Measurements from ENCODE around the gene DCP1B.
A peak's percentile ranks its signal among the peaks of the same experiment; 100 is the strongest.

DCP1B gene

DNA sequence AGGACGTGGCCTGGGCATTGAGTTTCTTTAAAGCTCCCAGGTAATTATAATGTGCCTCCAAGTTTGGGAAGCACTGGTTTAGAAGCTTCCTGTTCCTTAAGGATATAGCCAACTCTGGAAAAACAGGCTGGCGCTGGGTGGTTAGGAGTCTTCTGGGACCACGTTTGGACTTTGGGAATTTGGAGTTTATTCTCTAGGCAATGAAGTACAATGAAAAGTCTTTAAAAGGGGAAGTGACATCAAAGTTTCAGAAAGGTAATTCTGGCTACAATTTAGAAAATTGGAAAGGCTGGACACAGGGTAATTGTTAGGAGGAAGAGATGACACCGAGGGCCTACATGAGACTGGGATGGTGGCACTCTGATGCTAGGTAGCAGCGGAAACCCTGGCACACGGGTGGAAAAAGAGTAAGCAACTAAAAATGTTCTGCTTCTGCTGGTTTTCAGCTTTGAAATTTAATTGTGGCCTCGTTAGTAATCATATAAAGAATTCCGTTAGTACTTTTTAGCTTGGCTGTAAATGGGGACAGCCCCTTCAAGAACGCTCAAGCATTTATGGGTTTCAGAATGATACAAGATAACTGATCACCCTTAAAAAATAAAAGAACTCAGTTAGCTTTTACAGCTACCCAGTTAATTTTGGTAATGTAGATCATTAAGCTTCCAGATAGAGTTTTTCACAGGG, 12.7 kb upstream of the DCP1B start:
- no peaks in the 10 kb centered on the region for H3K36me3 ChIP-seq (ENCODE audit: control insufficient read depth, insufficient read depth, low read length)
- H2BK120ac ChIP-seq (ENCODE audit: low read depth, low read length), result no peak overlapping the region
- no peak overlapping the region for H2BK15ac ChIP-seq (replicated peaks; ENCODE audit: low read depth)
- DNase-seq, result no peak
- H3K4me1 ChIP-seq (ENCODE audit: control insufficient read depth, low read depth, low read length), result no peaks in the 10 kb centered on the region
- no peak overlapping the region for H3K18ac ChIP-seq (ENCODE audit: low read length)
- H3K23ac ChIP-seq (ENCODE audit: low read length), result no peak overlapping the region
- no peak overlapping the region for H3K9ac ChIP-seq (ENCODE audit: low read length)
- no peak overlapping the region for H4K5ac ChIP-seq (ENCODE audit: low read length)
- peak overlapping the region; percentile 16 for H3K4ac ChIP-seq (ENCODE audit: low read depth, low read length)
- H2AK5ac ChIP-seq (ENCODE audit: low read length), result no peak overlapping the region
- no peak overlapping the region for H4K8ac ChIP-seq (ENCODE audit: low read depth, low read length)
- no peak overlapping the region for H2BK5ac ChIP-seq (ENCODE audit: low read length)
- no peak overlapping the region for H3K4me3 ChIP-seq (ENCODE audit: low read length)
- no peak overlapping the region for H3K56ac ChIP-seq (ENCODE audit: low read length)
- H3K79me2 ChIP-seq (ENCODE audit: control insufficient read depth, insufficient read depth, low read length), result no peaks in the 10 kb centered on the region
- H3K4me2 ChIP-seq (ENCODE audit: low read length), result no peak overlapping the region
- WGBS (ENCODE audit: extremely low coverage, insufficient coverage, low lambda C conversion rate), result no CpG with 5 or more reads among the region's 9 CpGs
- no peaks in the 10 kb centered on the region for H3K27me3 ChIP-seq (ENCODE audit: insufficient read depth, low read length, poor library complexity)
- H3K79me1 ChIP-seq (ENCODE audit: low read length), result no peaks in the 10 kb centered on the region
- H3K27ac ChIP-seq (ENCODE audit: low read depth, low read length), result no peak overlapping the region

DNA sequence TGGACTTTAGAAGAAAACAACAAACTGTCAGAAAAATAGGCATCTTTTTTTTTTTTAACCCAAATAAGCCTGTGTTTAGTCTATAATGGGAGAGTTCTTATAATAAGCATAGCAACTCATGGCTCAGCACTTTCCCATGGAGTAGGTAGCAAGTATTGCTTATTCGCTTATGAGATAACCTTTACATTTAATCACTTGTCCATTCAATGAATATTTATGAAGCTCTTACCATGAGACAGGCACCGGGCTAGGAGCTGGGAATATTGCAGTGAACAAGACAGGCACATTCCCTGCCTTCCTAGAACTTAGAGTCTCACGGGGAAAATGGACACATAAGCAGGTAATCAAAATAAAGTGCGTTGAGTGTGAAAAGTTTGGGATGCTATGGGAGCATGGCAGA, 10.0 kb upstream of the DCP1B start:
- DNase-seq, result no peak
- Histone ChIP-seq H2BK15ac (replicated peaks; ENCODE audit: low read depth) (no peak overlapping the region), H3K9ac (ENCODE audit: low read length) (no peak overlapping the region), H3K27ac (ENCODE audit: low read depth, low read length) (no peak overlapping the region), H3K56ac (ENCODE audit: low read length) (no peak overlapping the region), H3K23ac (ENCODE audit: low read length) (no peak overlapping the region), H3K4me1 (ENCODE audit: control insufficient read depth, low read depth, low read length) (no peaks in the 10 kb centered on the region), H2AK5ac (ENCODE audit: low read length) (no peak overlapping the region), H3K36me3 (ENCODE audit: control insufficient read depth, insufficient read depth, low read length) (no peaks in the 10 kb centered on the region), H4K8ac (ENCODE audit: low read depth, low read length) (no peak overlapping the region), H2BK5ac (ENCODE audit: low read length) (no peak overlapping the region), H3K79me1 (ENCODE audit: low read length) (no peaks in the 10 kb centered on the region), H3K18ac (ENCODE audit: low read length) (no peak overlapping the region), H3K4me3 (ENCODE audit: low read length) (no peak overlapping the region), H2BK120ac (ENCODE audit: low read depth, low read length) (no peak overlapping the region), H4K5ac (ENCODE audit: low read length) (no peak overlapping the region), H3K27me3 (ENCODE audit: insufficient read depth, low read length, poor library complexity) (no peaks in the 10 kb centered on the region), H3K4ac (ENCODE audit: low read depth, low read length) (no peak overlapping the region), H3K79me2 (ENCODE audit: control insufficient read depth, insufficient read depth, low read length) (no peaks in the 10 kb centered on the region), H3K4me2 (ENCODE audit: low read length) (no peak overlapping the region)
- no CpG with 5 or more reads among the region's 4 CpGs for WGBS (ENCODE audit: extremely low coverage, insufficient coverage, low lambda C conversion rate)

DNA sequence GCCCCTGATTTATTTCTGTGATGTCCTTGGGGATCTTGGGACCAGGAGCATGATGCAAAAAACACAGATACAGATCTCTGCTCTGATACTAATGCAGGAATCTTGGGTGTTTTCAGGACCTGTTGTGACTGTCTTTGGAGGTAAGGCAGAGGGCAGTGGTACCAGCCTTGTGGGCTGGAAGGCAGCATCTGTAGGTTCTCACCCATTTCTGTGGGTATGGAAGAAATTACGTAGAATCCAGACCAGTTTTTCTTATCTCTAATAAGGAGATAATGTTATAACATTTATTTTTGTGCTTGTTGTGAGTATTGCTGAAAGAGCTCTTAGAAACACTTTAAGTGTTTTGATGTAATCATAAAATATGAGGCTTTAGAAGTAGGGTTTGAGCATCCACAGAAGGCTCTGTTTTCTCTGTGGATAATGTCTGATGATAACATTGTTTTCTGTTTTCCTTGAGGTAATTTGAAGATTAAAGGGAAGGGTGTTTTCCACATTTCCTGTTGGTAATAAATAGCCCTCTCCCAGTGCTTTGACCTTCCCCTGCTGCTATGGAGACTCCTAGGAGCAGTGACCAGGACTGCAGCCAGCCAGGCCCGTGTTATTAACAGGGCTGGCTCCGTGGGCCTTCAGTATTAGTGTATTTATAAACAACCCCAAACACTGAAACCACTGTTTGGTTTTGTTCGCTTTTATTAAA, 9.4 kb upstream of the DCP1B start:
- H2AK5ac ChIP-seq (ENCODE audit: low read length), result no peak overlapping the region
- no peak overlapping the region for H3K23ac ChIP-seq (ENCODE audit: low read length)
- no peaks in the 10 kb centered on the region for H3K27me3 ChIP-seq (ENCODE audit: insufficient read depth, low read length, poor library complexity)
- no peak overlapping the region for H4K8ac ChIP-seq (ENCODE audit: low read depth, low read length)
- H3K9ac ChIP-seq (ENCODE audit: low read length), result no peak overlapping the region
- no peak overlapping the region for H3K56ac ChIP-seq (ENCODE audit: low read length)
- no peak overlapping the region for H3K4me3 ChIP-seq (ENCODE audit: low read length)
- no peaks in the 10 kb centered on the region for H3K36me3 ChIP-seq (ENCODE audit: control insufficient read depth, insufficient read depth, low read length)
- no peak overlapping the region for H3K18ac ChIP-seq (ENCODE audit: low read length)
- no peak overlapping the region for H2BK5ac ChIP-seq (ENCODE audit: low read length)
- WGBS (ENCODE audit: extremely low coverage, insufficient coverage, low lambda C conversion rate), result no CpG with 5 or more reads among the region's 4 CpGs
- peak; percentile 68 for DNase-seq
- H2BK15ac ChIP-seq (replicated peaks; ENCODE audit: low read depth), result peak overlapping the region; percentile 57
- H3K27ac ChIP-seq (ENCODE audit: low read depth, low read length), result no peak overlapping the region
- H3K79me1 ChIP-seq (ENCODE audit: low read length), result no peaks in the 10 kb centered on the region
- no peak overlapping the region for H3K4me2 ChIP-seq (ENCODE audit: low read length)
- H4K5ac ChIP-seq (ENCODE audit: low read length), result no peak overlapping the region
- H3K4me1 ChIP-seq (ENCODE audit: control insufficient read depth, low read depth, low read length), result no peaks in the 10 kb centered on the region
- no peak overlapping the region for H2BK120ac ChIP-seq (ENCODE audit: low read depth, low read length)
- H3K79me2 ChIP-seq (ENCODE audit: control insufficient read depth, insufficient read depth, low read length), result no peaks in the 10 kb centered on the region
- H3K4ac ChIP-seq (ENCODE audit: low read depth, low read length), result no peak overlapping the region

DNA sequence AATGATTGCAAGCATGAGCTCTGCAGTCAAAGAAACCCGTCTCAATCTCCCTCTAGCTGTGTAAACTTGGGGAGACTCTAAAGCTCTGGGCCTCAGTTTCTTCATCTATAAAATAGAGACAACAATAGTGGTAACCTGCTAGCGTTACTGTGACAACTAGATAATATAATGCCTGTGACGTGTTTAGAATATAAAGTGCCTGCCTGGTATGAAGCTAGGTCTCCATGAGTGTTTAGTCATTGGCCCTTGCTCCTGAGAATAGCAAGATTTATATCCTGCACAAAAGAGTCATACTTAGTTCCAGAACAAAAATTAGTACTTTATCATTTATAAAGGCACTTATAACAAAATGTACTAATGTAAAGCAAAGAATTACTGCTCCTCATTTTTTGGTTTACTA, 8.8 kb upstream of the DCP1B start:
- Histone ChIP-seq H4K8ac (ENCODE audit: low read depth, low read length) (no peak overlapping the region), H2BK120ac (ENCODE audit: low read depth, low read length) (no peak overlapping the region), H3K4me1 (ENCODE audit: control insufficient read depth, low read depth, low read length) (no peaks in the 10 kb centered on the region), H3K9ac (ENCODE audit: low read length) (no peak overlapping the region), H3K4me3 (ENCODE audit: low read length) (no peak overlapping the region), H3K4ac (ENCODE audit: low read depth, low read length) (no peak overlapping the region), H3K56ac (ENCODE audit: low read length) (no peak overlapping the region), H2AK5ac (ENCODE audit: low read length) (no peak overlapping the region), H3K36me3 (ENCODE audit: control insufficient read depth, insufficient read depth, low read length) (no peaks in the 10 kb centered on the region), H3K27me3 (ENCODE audit: insufficient read depth, low read length, poor library complexity) (no peaks in the 10 kb centered on the region), H3K79me1 (ENCODE audit: low read length) (no peaks in the 10 kb centered on the region), H4K5ac (ENCODE audit: low read length) (no peak overlapping the region), H2BK15ac (replicated peaks; ENCODE audit: low read depth) (peak overlapping the region; percentile 57), H3K18ac (ENCODE audit: low read length) (no peak overlapping the region), H2BK5ac (ENCODE audit: low read length) (no peak overlapping the region), H3K79me2 (ENCODE audit: control insufficient read depth, insufficient read depth, low read length) (no peaks in the 10 kb centered on the region), H3K23ac (ENCODE audit: low read length) (no peak overlapping the region), H3K27ac (ENCODE audit: low read depth, low read length) (no peak overlapping the region), H3K4me2 (ENCODE audit: low read length) (no peak overlapping the region)
- DNase-seq, result no peak
- WGBS (ENCODE audit: extremely low coverage, insufficient coverage, low lambda C conversion rate), result no CpG with 5 or more reads among the region's 3 CpGs

DNA sequence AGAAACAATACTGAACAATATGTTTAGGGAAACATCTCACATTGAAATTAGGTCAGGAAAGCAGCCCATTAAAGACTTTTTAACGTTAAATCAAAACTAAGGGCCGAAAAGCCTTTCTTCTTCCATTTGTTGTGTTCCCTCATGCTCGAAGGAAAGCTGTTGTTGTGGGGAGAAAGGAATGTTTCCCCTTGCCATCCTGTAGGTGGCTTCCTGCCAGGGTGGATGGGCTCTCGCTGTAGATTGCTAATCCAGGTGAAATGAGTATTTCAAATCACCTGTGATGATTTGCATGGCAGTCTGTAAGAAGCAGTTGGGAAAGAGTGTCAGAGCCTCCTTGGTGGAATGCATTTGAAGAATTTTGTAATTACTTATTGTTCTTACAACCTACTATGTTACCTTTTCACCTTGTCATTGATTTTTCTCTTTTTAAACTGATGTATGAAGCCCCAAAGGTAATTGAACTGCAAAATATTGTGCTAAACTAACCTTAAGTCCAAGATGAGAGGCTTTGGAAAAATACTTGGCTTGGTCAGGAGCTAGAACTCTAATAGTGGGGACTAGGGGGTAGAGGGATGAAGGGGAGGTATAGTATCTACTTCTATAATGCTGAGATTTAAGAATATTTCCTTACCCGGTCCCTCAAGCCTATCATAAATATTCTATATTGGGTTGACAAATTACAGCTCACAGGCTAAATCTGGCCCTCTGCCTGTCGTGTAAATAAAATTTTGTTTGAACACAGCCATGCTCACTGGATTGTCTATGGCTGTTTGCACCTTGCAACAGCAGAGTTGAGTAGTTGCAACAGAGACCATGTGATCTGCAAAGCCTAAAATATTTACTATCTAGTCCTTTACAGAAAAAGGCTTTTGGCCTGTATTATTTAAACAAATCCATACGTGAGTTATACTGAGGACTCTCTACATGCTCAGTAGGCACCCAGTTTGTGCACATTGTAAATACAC, 7.7 kb upstream of the DCP1B start:
- no peak overlapping the region for H3K4me3 ChIP-seq (ENCODE audit: low read length)
- no peak overlapping the region for H3K4me2 ChIP-seq (ENCODE audit: low read length)
- peak; percentile 51 for DNase-seq
- no peak overlapping the region for H3K27ac ChIP-seq (ENCODE audit: low read depth, low read length)
- WGBS (ENCODE audit: extremely low coverage, insufficient coverage, low lambda C conversion rate), result no CpG with 5 or more reads among the region's 7 CpGs
- no peaks in the 10 kb centered on the region for H3K79me1 ChIP-seq (ENCODE audit: low read length)
- H3K23ac ChIP-seq (ENCODE audit: low read length), result no peak overlapping the region
- no peak overlapping the region for H2AK5ac ChIP-seq (ENCODE audit: low read length)
- H3K56ac ChIP-seq (ENCODE audit: low read length), result no peak overlapping the region
- no peak overlapping the region for H4K5ac ChIP-seq (ENCODE audit: low read length)
- H2BK5ac ChIP-seq (ENCODE audit: low read length), result no peak overlapping the region
- no peak overlapping the region for H3K4ac ChIP-seq (ENCODE audit: low read depth, low read length)
- no peak overlapping the region for H2BK120ac ChIP-seq (ENCODE audit: low read depth, low read length)
- H3K18ac ChIP-seq (ENCODE audit: low read length), result no peak overlapping the region
- H4K8ac ChIP-seq (ENCODE audit: low read depth, low read length), result no peak overlapping the region
- H3K36me3 ChIP-seq (ENCODE audit: control insufficient read depth, insufficient read depth, low read length), result no peaks in the 10 kb centered on the region
- no peaks in the 10 kb centered on the region for H3K4me1 ChIP-seq (ENCODE audit: control insufficient read depth, low read depth, low read length)
- no peak overlapping the region for H2BK15ac ChIP-seq (replicated peaks; ENCODE audit: low read depth)
- no peaks in the 10 kb centered on the region for H3K27me3 ChIP-seq (ENCODE audit: insufficient read depth, low read length, poor library complexity)
- no peaks in the 10 kb centered on the region for H3K79me2 ChIP-seq (ENCODE audit: control insufficient read depth, insufficient read depth, low read length)
- no peak overlapping the region for H3K9ac ChIP-seq (ENCODE audit: low read length)
